CD4-positive, alpha-beta T cell treated with Interleukin-6 for 4 hours (primary cell): Measurements from ENCODE around the gene DPH2.

Experiments used
- DNase-seq: peaks from one replicate; pipeline ENCODE4 v3.0.0-alpha.2; 2020; ENCODE audit warnings: mixed read lengths

DPH2 gene, protein sequence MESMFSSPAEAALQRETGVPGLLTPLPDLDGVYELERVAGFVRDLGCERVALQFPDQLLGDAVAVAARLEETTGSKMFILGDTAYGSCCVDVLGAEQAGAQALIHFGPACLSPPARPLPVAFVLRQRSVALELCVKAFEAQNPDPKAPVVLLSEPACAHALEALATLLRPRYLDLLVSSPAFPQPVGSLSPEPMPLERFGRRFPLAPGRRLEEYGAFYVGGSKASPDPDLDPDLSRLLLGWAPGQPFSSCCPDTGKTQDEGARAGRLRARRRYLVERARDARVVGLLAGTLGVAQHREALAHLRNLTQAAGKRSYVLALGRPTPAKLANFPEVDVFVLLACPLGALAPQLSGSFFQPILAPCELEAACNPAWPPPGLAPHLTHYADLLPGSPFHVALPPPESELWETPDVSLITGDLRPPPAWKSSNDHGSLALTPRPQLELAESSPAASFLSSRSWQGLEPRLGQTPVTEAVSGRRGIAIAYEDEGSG

DNA sequence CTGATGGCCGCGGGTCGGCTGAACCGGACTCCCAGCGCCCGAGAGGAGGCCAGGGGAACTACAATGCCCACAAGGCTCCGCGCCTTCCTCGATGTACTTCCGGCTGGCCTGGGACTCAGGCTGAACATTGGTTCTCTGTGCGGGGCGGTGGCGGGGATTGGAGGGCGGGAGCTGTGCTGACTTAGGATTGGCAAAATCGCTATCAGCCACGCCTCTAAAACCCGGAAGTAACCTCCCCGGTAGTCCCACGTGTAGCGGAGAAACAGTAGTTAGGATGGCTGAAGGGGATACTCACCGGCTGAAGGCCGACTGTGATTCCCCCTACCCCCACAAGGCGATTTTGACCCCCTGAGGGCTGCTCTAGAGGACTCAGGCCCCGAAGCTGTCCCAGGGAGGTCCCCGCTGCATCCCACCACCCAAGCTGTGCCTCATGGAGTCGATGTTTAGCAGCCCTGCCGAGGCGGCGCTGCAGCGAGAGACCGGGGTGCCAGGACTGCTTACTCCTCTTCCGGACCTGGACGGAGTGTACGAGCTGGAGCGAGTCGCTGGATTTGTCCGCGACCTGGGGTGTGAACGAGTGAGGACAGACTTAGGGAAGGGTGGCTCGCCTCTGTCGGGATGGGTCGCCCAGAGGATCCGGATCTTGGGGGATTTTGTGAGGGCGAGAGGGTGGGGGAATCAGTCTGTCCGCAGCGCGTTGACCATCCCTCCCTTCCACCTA, at the start of gene DPH2:
Gene DPH2 (plus strand): TSS at position 265 of the 721 bp plus-strand sequence. CDS start 166 bp downstream, at position 431.
- DNase-seq: peak; percentile 97

DNA sequence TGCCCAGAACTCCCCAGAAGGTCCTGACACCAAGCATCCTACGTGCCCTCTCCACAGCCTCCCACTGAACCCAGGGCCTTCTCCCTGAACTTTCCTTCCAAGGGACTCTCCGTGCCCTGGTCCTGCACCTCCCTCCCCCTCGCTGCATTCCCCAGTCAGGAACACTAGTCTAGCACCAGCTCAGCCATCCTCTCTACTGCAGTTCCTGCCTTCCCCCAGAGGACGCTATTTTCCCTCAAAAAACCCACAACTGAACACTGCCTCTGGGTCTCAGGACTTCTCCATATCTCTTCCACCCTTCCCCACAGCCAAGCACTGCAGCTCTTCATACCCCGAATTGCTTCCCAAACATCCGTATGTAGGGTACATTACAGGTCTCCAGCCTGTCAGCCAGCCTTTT, 48.8 kb upstream of the DPH2 start:
- no peak for DNase-seq

DNA sequence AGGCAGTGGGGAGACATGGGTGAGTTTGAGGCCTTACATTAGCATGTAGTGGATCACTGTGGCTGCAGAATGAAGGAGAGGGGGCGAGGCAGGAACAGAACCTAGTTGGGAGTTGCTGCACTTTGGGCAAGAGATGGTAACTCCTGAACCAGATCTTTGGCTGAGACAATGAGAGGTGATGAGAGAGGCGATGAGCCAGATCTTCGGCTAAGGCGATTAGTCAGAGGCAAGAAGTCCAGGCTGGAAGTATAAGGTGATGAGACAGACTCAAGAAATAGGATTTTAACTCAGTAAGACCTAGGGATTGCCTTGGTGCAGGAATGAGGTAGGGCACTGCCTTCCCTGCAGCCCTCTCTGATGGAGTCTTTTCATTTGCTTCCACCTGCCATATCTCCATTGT, 45.3 kb upstream of the DPH2 start:
- DNase-seq: no peak

DNA sequence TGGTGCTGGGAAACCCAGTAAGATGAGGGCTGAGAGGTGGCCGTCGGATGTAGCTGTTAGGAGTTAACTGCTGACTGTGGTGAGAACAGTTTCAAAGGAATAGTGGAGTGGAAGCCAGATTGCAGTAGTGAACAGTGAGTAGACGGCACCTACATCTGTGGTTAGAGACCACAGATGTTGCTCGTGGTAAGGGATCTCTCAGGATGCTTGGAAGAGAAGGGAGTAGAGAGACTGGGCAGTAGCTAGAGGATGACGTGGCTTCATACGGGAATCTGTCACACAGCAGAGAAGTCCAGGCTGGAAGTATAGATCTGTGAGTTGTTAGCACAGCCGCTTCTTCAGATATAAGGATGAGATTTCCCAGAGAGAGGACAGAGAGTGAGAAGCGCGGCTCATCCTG, 44.0 kb upstream of the DPH2 start:
- DNase-seq: no peak

DNA sequence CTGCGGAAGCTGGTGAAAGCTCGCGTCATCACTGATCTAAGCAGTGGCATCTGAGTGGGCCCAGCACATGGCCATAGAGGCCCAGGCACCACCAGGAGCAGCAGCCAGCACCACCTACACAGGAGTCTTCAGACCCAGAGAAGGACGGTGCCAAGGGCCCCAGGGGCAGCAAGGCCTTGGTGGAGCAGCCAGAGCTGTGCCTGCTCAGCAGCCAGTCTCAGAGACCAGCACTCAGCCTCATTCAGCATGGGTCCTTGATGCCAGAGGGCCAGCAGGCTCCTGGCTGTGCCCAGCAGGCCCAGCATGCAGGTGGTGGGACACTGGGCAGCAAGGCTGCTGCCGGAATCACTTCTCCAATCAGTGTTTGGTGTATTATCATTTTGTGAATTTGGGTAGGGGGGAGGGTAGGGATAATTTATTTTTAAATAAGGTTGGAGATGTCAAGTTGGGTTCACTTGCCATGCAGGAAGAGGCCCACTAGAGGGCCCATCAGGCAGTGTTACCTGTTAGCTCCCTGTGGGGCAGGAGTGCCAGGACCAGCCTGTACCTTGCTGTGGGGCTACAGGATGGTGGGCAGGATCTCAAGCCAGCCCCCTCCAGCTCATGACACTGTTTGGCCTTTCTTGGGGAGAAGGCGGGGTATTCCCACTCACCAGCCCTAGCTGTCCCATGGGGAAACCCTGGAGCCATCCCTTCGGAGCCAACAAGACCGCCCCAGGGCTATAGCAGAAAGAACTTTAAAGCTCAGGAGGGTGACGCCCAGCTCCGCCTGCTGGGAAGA, 39.5 kb upstream of the DPH2 start:
- DNase-seq: peak; percentile 18

DNA sequence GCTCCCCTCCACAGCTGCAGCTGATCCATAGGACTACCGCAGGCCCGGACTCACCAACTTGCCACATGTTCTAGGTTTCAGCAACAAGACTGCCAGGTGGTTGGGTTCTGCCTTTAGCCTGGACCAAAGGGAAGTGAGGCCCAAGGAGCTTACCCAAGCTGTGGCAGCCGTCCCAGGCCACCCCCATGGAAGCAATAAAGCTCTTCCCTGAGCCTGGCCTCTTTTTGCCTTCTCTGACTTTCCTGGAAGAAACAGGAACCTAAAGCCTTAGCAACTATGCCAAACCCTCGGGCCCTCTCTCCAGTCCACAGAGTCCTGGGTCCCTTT, 38.9 kb upstream of the DPH2 start:
- no peak for DNase-seq

DNA sequence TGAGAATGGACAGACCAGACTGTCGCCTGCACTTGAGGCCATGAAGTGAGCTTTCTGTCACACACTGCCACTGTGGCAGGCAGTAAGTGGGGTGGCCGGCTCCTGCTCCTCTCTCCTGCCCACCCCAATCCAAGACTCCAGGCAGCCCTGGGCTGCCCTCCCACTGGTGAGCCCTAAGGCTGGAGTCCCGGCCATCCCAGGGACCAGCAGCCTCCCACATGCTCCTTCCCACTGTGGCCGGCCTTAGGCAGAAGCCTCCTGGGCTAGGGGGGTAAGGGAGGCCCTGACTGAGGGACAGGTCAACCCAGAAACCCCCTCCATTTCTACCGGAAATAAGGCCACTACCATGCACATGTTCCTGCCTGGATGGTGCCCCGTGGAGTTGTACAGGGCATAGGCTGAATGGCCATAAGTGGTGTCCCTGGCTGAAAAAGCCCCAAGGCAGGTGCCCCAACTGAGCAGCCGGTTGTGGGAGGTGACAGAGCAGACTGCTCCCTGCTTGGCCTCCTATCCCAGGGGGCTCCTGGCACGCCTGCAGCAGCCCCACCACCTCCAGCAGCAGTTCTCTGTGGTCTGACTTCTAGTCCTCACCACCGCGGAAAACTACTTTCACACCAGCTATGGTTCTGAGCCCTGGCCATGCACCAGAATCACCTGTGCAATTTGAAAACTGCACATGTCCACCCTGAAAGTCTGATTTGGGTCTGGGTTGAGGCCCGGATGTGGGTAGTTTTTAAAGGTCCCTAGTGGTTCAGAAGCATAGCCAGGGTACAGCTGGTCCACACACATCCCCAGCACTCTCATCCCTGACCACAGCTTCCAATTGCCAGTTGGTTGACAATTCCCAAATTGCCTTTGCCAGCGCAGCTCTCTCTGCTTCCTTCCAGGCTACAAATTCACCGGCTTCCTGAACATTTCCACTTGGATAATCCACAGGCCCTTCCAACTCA, 37.8 kb upstream of the DPH2 start:
- DNase-seq: no peak

DNA sequence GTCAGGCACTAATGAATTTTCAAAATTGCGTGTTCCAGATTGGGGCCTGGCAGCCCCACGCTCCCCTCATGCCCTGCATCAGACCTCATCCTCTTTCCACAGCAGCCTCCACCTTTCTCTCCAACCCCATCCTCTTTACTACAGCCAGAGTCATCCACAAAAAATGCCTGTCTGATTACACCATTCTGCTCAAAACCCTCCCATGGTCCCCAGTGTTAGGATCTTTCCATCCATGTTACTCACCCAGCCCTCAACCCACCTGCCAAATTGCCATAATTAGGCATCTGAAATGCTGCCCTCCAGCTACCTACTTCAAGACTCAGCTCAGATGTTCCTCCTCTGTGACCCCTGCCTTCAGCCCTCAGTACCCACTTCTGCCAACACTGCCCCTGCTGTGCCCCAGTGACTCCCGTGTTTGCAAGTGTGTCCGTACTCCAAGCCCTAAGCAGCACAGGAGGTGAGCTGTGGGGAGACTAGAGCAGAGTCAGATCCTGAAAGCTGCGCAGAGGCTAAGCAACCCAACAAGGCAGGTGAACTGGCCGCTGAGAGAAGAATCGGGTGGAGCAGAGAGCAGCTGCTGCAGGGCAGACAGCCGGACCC, 36.9 kb upstream of the DPH2 start:
- DNase-seq: no peak

DNA sequence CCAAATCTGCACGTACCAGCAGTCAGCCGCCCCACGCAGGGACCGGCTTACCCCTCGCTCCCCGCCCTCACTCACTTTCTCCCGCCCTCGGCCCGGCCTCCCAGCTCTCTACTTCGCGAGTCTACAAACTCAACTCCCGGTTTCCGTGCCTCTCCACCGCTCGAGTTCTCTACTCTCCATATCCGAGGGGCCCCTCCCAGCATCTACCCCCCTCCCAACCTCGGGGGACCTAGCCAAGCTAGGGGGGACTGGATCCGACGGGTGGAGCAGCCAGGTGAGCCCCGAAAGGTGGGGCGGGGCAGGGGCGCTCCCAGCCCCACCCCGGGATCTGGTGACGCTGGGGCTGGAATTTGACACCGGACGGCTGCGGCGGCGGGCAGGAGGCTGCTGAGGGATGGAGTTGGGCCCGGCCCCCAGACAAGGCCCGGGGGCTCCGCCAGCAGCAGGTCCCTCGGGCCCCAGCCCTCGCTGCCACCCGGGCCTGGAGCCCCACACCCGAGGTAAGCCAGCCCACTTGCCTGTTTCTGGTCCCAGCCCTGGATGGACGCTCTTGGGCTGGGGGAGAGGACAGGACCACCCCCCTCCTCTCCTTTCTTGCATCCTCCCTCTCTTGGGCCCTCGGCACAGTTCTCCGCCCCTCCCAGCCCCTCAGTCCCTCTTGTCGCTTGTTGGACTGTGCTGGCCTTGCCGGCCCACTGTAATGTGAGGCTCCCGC, 36.3 kb upstream of the DPH2 start, which contains the start of gene ARTN:
Gene ARTN (plus strand): TSS at position 416 of the 715 bp plus-strand sequence. CDS start 1,856 bp downstream, outside the sequence.
- no peak for DNase-seq

DNA sequence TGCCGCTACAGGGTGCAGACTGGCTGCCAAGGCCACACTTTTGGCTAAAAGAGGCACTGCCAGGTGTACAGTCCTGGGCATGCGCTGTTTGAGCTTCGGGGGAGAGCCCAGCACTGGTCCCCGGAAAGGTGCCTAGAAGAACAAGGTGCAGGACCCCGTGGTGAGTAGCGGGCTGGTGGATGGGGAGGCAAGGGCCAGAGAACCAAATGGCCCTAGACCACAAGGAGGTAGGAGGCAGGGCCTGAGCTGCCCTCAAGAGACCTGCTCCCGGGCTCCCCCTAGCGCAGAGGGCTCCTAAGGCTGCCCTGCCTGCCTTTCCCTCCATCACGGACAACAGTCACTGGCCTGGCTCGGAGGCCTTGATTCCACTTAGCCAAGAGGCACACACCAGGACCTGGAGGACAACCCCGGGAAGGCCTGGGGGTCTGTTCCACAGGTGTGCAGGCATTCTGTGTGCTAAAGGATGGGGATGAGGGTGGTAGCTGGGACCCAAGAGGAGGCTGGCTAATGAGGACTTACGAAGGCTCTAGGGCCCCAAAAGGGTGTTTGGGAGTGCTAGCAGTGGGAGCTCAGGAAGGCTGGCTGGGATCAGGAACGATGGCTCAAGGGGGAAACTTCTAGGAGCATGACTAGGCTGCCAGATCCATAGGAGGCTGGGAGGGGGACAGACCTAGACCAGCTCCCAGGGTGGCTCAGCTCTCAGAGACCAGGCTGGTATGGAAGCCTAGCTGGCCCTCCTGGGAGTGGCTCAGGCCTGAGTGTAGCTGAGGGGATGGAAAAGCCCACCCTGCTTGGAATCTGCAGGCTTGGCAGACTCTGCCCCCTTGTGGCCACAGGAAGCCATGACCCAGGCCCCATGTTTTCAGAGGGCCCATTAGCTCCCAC, 35.5 kb upstream of the DPH2 start:
- peak; percentile 54 for DNase-seq

DNA sequence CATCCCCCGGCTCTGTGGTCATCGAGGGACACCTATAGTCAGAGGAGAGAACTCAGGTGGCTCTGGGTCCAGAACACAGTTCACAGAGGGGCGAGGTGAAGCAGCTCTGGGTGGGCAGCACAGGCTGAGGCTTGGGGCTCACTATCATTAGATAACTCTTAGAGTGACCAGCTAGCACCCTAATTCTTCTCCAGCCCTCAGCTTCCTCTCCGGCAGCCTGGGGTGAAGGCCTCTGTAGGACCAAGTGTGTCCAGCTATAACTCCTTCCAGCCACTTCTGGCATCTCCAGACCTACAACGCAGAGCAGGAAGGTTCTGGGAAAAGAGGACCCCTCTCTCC, 34.9 kb upstream of the DPH2 start:
- DNase-seq: no peak

DNA sequence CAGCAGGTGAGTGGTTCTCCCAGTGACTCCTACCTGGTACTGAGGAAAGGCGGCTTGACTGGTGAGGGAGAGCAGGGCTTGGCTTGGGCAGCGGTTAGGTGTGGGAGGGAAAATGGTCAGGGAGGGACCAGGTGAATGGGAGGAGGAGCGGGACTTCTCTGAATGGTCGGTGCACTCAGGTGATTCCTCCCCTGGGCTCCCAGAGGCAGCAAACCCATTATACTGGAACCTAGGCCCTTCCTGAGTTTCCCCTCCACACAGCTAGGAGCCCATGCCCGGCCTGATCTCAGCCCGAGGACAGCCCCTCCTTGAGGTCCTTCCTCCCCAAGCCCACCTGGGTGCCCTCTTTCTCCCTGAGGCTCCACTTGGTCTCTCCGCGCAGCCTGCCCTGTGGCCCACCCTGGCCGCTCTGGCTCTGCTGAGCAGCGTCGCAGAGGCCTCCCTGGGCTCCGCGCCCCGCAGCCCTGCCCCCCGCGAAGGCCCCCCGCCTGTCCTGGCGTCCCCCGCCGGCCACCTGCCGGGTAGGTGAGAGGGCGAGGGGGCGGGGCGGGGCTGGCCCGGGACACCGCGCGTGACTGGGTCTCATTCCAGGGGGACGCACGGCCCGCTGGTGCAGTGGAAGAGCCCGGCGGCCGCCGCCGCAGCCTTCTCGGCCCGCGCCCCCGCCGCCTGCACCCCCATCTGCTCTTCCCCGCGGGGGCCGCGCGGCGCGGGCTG, 33.9 kb upstream of the DPH2 start:
- DNase-seq: no peak

DNA sequence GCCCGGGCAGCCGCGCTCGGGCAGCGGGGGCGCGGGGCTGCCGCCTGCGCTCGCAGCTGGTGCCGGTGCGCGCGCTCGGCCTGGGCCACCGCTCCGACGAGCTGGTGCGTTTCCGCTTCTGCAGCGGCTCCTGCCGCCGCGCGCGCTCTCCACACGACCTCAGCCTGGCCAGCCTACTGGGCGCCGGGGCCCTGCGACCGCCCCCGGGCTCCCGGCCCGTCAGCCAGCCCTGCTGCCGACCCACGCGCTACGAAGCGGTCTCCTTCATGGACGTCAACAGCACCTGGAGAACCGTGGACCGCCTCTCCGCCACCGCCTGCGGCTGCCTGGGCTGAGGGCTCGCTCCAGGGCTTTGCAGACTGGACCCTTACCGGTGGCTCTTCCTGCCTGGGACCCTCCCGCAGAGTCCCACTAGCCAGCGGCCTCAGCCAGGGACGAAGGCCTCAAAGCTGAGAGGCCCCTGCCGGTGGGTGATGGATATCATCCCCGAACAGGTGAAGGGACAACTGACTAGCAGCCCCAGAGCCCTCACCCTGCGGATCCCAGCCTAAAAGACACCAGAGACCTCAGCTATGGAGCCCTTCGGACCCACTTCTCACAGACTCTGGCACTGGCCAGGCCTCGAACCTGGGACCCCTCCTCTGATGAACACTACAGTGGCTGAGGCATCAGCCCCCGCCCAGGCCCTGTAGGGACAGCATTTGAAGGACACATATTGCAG, 33.2 kb upstream of the DPH2 start:
- no peak for DNase-seq

DNA sequence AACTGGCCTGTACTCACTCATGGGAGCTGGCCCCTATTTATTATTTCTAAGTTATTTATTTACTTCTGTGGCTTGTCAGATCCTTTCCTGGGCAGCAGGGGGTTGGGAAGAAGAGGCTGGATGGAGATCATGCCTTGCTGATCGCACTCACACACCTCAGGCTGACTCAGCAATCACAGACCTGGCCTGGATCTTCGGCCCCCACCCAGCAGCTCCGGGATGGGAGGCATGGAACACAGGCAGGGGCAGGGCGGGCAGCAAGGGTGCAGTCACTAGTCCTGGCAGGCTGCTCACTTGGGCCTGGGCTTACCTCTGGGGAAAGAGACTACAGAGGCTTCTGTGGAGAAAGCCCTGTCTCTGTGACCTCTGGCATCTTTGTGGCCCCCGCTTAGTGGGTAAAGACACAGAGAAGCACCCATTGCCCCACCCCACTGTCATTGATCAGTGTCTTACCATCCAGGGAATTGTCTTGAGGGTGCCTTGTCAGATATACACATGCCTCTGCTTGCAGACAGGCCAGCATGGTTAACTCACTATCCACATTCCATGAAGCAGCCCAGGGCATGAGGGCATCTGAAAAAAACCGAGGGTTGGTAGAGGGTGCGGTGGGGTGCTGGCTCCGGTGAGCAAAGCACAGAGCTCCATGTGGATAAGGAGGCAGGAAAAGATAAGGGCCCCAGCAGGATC, 32.5 kb upstream of the DPH2 start:
- no peak for DNase-seq

DNA sequence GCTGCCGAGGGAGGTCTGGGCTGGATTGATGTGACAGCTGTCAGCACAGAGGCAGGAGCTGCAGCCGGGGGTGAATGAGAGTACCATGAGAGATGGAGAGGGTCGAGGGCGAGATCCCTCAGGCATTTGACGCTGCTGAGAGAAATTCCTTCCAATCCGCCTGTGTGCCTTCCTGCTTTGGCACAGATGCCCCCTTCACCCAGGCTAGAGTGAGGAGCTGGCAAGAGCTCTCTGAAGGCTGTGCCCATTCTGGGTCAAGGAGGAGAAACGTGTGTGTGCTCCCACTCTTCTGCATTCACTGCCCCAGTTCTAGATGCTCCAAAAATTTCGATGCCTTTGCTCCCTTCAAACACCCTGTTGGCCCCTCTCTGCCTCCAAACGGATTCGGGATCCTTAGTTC, 31.4 kb upstream of the DPH2 start:
- no peak for DNase-seq

DNA sequence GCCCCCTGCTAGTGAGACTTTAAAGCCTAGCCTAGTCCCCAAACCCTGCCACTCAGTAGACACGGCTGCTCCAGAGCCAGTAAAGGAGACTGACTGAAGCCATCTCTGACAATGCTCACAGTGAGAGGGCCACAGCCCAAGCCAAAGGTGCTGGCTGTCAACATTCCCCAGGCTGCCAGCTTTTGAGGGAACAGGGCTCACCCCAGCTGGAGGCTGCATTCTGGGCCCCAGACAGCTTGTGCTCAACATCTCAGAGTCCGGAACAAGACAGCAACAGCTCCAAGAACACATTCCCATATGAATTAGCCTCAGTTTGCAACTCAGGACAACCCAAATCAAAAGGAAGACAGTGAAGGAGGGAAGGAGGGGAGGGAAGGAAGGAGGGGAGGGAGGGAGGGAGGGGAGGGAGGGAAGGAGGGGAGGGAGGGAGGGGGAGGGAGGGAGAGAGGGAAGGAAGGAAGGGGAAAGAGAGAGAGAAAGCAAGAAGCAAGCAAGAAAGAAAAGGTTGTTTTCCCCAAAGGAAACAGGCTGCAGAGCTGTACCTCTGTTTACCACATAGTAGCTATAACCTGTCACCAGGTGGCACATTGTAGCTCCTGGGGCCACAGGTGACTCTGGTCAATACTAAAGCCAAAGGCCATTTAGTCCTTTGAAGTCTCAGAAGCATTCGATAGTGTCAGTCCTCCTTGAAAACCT, 30.8 kb upstream of the DPH2 start:
- no peak for DNase-seq

DNA sequence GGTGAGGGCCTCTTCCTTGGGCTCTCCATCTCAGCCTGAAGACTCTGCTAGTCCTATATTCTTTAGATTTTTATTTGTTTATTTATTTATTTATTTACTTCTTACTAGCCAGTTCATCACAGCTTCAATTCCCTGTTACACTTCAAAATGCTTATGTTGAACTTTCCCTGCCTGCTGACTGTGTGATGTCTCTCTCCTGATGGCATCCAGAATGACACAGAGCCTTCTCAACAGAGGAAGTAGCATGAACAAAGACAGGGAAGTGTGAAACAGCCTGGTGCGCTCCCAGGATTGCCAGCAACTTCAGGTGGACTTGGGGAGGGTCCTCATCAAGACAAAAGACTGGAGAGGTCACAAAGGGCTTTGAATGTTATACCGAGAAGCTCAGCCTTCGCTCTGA, 27.4 kb upstream of the DPH2 start:
- DNase-seq: no peak

DNA sequence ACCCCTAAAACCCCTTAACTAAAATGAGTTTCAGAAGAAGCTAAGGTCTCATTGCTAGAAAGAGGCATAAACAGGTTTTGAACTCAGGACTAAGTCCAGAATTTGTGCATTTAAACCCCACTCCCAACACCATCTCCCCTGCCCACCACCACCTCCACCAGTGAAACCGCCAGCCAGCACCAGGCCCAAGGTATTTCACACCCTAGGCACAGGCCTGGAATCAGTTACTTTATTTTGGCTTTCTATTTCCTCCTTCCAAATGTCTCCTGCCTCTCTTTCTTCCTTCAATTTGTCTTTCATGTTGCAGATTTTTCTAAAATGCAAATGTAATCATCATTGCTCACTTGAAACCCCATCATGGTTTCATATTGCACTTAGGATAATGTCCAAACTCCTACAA, 24.9 kb upstream of the DPH2 start:
- no peak for DNase-seq
